ENCODE data around the gene UBE2O. TPM values are rescaled to one million over a fixed set of nuclear protein-coding genes. Genes with fewer than 3 reads are reported as not detected.

UBE2O gene
- total and polyA plus RNA-seq, 2 donors (not counting 3 experiments of a cell fraction or from before 2014, with no cell fraction given): 13.9 to 34.1 TPM

DNA sequence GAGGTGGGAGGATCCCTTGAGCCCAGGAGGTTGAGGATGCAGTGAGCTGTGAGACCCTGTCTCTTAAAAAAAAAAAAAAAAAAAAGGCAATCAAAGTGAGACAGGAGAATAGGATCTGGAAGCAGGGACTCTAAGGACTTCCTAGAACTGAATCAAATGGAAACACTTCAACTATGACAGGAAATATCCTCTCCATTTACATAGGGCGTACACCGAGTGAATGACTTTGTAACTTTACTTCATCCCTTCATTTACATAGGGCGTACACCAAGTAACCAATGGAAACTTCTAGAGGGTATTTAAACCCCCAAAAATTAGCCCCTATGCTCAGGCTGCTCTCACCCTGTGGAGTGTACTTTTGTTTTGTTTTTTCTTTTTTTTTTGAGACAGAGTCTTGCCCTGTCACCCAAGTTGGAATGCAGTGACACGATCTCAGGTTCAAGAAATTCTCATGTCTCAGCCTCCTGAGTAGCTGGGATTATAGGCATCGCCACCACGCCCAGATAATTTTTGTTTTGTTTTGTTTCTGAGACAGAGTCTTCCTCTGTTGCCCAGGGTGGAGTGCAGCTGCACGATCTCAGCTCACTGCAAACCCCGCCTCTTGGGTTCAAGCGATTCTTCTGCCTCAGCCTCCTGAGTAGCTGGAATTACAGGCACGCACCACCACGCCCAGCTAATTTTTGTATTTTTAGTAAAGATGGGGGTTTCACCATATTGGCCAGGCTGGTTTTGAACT lies 89.7 kb downstream of the UBE2O start:
- TF ChIP-seq MYC (IDR thresholded peaks at IDR 0.05; ENCODE audit: low read depth, low read length) (no peak), JUN (IDR thresholded peaks at IDR 0.05; ENCODE audit: borderline replicate concordance, insufficient read depth, insufficient read length, low read depth) (no peak), FOS (IDR thresholded peaks at IDR 0.05; ENCODE audit: borderline replicate concordance, insufficient read depth, low read length) (no peak), GATA2 (IDR thresholded peaks at IDR 0.05; ENCODE audit: insufficient read depth, insufficient read length, low read depth, low read length) (no peak)
- TF ChIP-seq, protein P1, sequence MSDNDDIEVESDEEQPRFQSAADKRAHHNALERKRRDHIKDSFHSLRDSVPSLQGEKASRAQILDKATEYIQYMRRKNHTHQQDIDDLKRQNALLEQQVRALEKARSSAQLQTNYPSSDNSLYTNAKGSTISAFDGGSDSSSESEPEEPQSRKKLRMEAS (IDR thresholded peaks at IDR 0.05; ENCODE audit: insufficient read depth, insufficient read length): no peak
- TF ChIP-seq, protein P2, sequence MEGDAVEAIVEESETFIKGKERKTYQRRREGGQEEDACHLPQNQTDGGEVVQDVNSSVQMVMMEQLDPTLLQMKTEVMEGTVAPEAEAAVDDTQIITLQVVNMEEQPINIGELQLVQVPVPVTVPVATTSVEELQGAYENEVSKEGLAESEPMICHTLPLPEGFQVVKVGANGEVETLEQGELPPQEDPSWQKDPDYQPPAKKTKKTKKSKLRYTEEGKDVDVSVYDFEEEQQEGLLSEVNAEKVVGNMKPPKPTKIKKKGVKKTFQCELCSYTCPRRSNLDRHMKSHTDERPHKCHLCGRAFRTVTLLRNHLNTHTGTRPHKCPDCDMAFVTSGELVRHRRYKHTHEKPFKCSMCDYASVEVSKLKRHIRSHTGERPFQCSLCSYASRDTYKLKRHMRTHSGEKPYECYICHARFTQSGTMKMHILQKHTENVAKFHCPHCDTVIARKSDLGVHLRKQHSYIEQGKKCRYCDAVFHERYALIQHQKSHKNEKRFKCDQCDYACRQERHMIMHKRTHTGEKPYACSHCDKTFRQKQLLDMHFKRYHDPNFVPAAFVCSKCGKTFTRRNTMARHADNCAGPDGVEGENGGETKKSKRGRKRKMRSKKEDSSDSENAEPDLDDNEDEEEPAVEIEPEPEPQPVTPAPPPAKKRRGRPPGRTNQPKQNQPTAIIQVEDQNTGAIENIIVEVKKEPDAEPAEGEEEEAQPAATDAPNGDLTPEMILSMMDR (IDR thresholded peaks at IDR 0.05; ENCODE audit: extremely low read depth in 1 of 2, insufficient read depth in 1 of 2, low read depth in 1 of 2, low read length in 2 of 2): no peak
- H3K4me1 ChIP-seq (ENCODE audit: control insufficient read depth, extremely low read depth, insufficient read depth, low read length): no peaks in the 10 kb centered on the region
- no peak overlapping the region for H3K4me2 ChIP-seq (ENCODE audit: insufficient read depth, low read length)
- H3K36me3 ChIP-seq (ENCODE audit: control insufficient read depth in 2 of 2, extremely low read depth in 1 of 2, insufficient read depth in 2 of 2, low read length in 2 of 2): no peaks in the 10 kb centered on the region
- H4K20me1 ChIP-seq (replicated peaks; ENCODE audit: control insufficient read depth, extremely low read depth, insufficient read depth, low read length): no peaks in the 10 kb centered on the region
- H3K27me3 ChIP-seq (ENCODE audit: control insufficient read depth in 2 of 2, insufficient read depth in 2 of 2, low read length in 2 of 2): no peaks in the 10 kb centered on the region
- H3K4me3 ChIP-seq (replicated peaks in 1 of 3; ENCODE audit: insufficient read depth in 1 of 3, low read depth in 1 of 3, low read length in 3 of 3): no peak overlapping the region
- H3K9me1 ChIP-seq (replicated peaks; ENCODE audit: control insufficient read depth, extremely low read depth, insufficient read depth, low read length): no peaks in the 10 kb centered on the region
- no TSS peak for BruUV-seq (replicated peaks)
- DNase-seq (ENCODE audit: low read depth, low spot score): no peak
- no peaks in the 10 kb centered on the region for H3K9me3 ChIP-seq (replicated peaks; ENCODE audit: control insufficient read depth, insufficient read depth, low read length)
- no peak for FAIRE-seq
- H3K27ac ChIP-seq (ENCODE audit: insufficient read depth, low read depth, low read length): no peak overlapping the region
- ChIA-PET CTCF (interaction anchor here (1.3 to 6.0 kb wide), 4 partner anchors 7 to 35 kb away, joined by 4 to 103 read pairs (median 14); partner anchors contain the start of genes PRPSAP1 and SPHK1), POLR2A (no interaction called here)
- H3K9ac ChIP-seq (replicated peaks; ENCODE audit: extremely low read depth, insufficient read depth, low read length): no peak overlapping the region
- dilution Hi-C loops (cut with MboI; ENCODE audit: extremely low pct_ligation_motif_present, low sequenced_read_pairs): no loop called here
- no peak overlapping the region for H2AFZ ChIP-seq (ENCODE audit: low read depth, low read length)
- no peaks in the 10 kb centered on the region for H3K79me2 ChIP-seq (ENCODE audit: control insufficient read depth, insufficient read depth, low read length)
- intact Hi-C loops (cut with micrococcal nuclease): no loop called here
